Trophoblast cell (in vitro differentiated cells and primary cell): ENCODE results near the gene NEU4.

Experiments used
- DNase-seq, 2 donors: peaks; one replicate each; pipeline ENCODE4 v3.0.0-alpha.2; 2016
- H2AFZ ChIP-seq: 2 replicates; pipeline ENCODE4 v1.6.1; 2013; ENCODE audit warnings: low read length, moderate library complexity, mild to moderate bottlenecking; ENCODE audit not compliant: insufficient read depth, poor library complexity
- H2AK5ac ChIP-seq: 2 replicates; pipeline ENCODE4 v1.6.1; 2013; ENCODE audit warnings: mild to moderate bottlenecking, low read length
- H2BK120ac ChIP-seq: 2 replicates; pipeline ENCODE4 v1.6.1; 2013; ENCODE audit warnings: low read length, mild to moderate bottlenecking, moderate library complexity; ENCODE audit not compliant: insufficient read depth, poor library complexity
- H2BK12ac ChIP-seq: 2 replicates; pipeline ENCODE4 v1.6.1; 2013; ENCODE audit warnings: mild to moderate bottlenecking, low read length, moderate library complexity
- H2BK5ac ChIP-seq: 2 replicates; pipeline ENCODE4 v1.6.1; 2013; ENCODE audit warnings: low read length, low read depth, moderate library complexity, mild to moderate bottlenecking; ENCODE audit not compliant: poor library complexity
- H3K14ac ChIP-seq: 2 replicates; pipeline ENCODE4 v1.6.1; 2013; ENCODE audit warnings: mild to moderate bottlenecking, low read length
- H3K18ac ChIP-seq: 2 replicates; pipeline ENCODE4 v1.6.1; 2013; ENCODE audit warnings: mild to moderate bottlenecking, low read length
- H3K23ac ChIP-seq: 2 replicates; pipeline ENCODE4 v1.6.1; 2013; ENCODE audit warnings: low read length
- H3K27ac ChIP-seq: 2 replicates; pipeline ENCODE4 v1.5.1; 2013; ENCODE audit warnings: low read depth, mild to moderate bottlenecking, inconsistent platforms, low read length, moderate library complexity
- H3K27me3 ChIP-seq: 2 replicates; pipeline ENCODE4 v1.6.1; 2013; ENCODE audit warnings: inconsistent platforms, mild to moderate bottlenecking, low read length, moderate library complexity; ENCODE audit not compliant: insufficient read depth
- H3K36me3 ChIP-seq, 2 experiments: 1 replicate in 1 of 2; 2 replicates in 1 of 2; pipeline ENCODE4 v1.6.1; 2013; ENCODE audit warnings: low read length in 2 of 2, mild to moderate bottlenecking in 2 of 2, moderate library complexity in 1 of 2; ENCODE audit not compliant: insufficient read depth in 2 of 2, control insufficient read depth in 1 of 2
- H3K4ac ChIP-seq: 2 replicates; pipeline ENCODE4 v1.6.1; 2013; ENCODE audit warnings: low read depth, mild to moderate bottlenecking, low read length, moderate library complexity
- H3K4me1 ChIP-seq, 2 experiments: 1 replicate in 1 of 2; 2 replicates in 1 of 2; pipeline ENCODE4 v1.6.1; 2013; ENCODE audit warnings: low read length in 2 of 2, mild to moderate bottlenecking in 2 of 2, moderate library complexity in 1 of 2; ENCODE audit not compliant: insufficient read depth in 2 of 2, control insufficient read depth in 1 of 2
- H3K4me2 ChIP-seq: 2 replicates; pipeline ENCODE4 v1.6.1; 2013; ENCODE audit warnings: inconsistent platforms, mild to moderate bottlenecking, low read length, moderate library complexity
- H3K4me3 ChIP-seq: 2 replicates; pipeline ENCODE4 v1.5.1; 2013; ENCODE audit warnings: mild to moderate bottlenecking, low read depth, low read length, inconsistent platforms
- H3K79me1 ChIP-seq: one replicate; pipeline ENCODE4 v1.6.1; 2013; ENCODE audit warnings: low read length
- H3K79me2 ChIP-seq: 2 replicates; pipeline ENCODE4 v1.6.1; 2013; ENCODE audit warnings: low read length, mild to moderate bottlenecking; ENCODE audit not compliant: control insufficient read depth, insufficient read depth, poor library complexity
- H3K9ac ChIP-seq: 2 replicates; pipeline ENCODE4 v1.6.1; 2013; ENCODE audit warnings: mild to moderate bottlenecking, low read length
- H3K9me3 ChIP-seq: 2 replicates; pipeline ENCODE4 v1.6.1; 2013; ENCODE audit warnings: low read depth, mild to moderate bottlenecking, control low read depth, inconsistent platforms, low read length; ENCODE audit not compliant: insufficient read depth
- H4K12ac ChIP-seq: 2 replicates; pipeline ENCODE4 v1.6.1; 2013; ENCODE audit warnings: low read depth, mild to moderate bottlenecking, low read length, moderate library complexity
- H4K8ac ChIP-seq: 2 replicates; pipeline ENCODE4 v1.6.1; 2013; ENCODE audit warnings: low read depth, mild to moderate bottlenecking, low read length, moderate library complexity
- H4K91ac ChIP-seq: one replicate; pipeline ENCODE4 v1.6.1; 2013; ENCODE audit warnings: low read depth, mild to moderate bottlenecking, low read length, moderate library complexity
- WGBS: extraction: QIAGEN DNeasy Blood & Tissue Kit; methylation state at CpG from one replicate; pipeline ENCODE4 v1.1.7; 2013; ENCODE audit warnings: missing lambda C conversion rate; ENCODE audit not compliant: insufficient read length, insufficient coverage; ENCODE audit errors: extremely low coverage; 5-methylcytosine and 5-hydroxymethylcytosine counted together

The NEU4 gene

DNA sequence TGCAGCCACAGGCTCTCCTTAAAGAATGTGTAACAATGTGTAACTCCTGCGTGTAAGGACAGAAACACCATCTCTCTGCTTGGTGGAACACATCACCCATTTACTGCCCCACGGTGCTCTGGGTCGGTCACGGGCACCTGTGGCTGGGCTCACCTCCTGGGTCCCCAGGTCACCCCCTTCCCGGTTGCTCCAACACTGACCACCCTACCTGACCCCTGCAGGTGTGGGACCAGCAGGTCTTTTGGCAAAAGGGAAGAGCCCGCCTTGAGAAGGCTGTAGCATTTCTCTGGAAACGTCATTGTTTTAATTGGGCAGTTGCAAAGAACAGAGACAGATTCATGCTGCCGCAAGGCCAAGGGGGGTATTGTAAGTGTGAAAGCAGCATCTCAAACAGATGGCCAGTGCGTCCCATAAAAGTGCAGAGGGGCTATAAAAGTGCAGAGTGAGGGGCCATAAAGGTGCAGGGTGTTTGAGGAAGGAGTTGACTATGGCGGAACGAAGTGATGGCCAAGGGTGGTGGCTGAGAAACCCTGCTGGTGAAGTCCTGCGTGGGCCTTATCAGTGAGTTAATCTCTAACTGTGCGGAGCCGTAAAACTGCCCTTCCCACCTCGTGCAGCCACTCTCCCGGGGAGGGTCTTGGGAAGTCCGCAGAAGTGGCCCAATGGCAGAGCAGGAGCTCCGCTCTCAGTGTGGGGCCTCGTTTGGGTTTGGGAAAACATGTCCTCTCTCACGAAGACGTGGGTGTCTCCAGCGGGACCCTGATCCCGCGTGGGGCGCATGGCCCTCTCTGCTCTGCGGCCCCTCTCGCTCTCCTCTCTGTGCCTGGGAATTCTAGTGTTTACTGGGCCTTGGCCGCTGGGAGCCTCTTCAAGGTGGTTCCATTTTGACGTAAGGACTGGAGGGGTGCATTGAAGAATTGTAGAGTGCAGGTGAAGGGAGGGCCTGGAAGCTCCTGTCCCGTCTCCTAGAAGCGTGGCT, 13.7 kb upstream of the NEU4 start:
- H3K79me1 ChIP-seq: no peaks in the 10 kb centered on the region
- H3K27ac ChIP-seq: no peak overlapping the region
- no CpG with 5 or more reads among the region's 31 CpGs for WGBS
- H3K9me3 ChIP-seq: peaks cover 6% of the 10 kb centered on the region
- no peak overlapping the region for H3K4ac ChIP-seq
- no peak overlapping the region for H4K12ac ChIP-seq
- no peaks in the 10 kb centered on the region for H3K79me2 ChIP-seq
- H3K4me2 ChIP-seq: no peak overlapping the region
- H3K23ac ChIP-seq: no peak overlapping the region
- H2BK12ac ChIP-seq: no peak overlapping the region
- H3K36me3 ChIP-seq: no peaks in the 10 kb centered on the region
- H2BK120ac ChIP-seq: no peak overlapping the region
- H2BK5ac ChIP-seq: no peak overlapping the region
- no peaks in the 10 kb centered on the region for H3K4me1 ChIP-seq
- no peak overlapping the region for H3K14ac ChIP-seq
- no peak overlapping the region for H3K4me3 ChIP-seq
- H2AFZ ChIP-seq: no peak overlapping the region
- DNase-seq: no peak
- no peaks in the 10 kb centered on the region for H3K27me3 ChIP-seq
- H3K18ac ChIP-seq: no peak overlapping the region
- H4K8ac ChIP-seq: no peak overlapping the region
- no peak overlapping the region for H2AK5ac ChIP-seq
- no peak overlapping the region for H3K9ac ChIP-seq
- H4K91ac ChIP-seq: no peak overlapping the region

DNA sequence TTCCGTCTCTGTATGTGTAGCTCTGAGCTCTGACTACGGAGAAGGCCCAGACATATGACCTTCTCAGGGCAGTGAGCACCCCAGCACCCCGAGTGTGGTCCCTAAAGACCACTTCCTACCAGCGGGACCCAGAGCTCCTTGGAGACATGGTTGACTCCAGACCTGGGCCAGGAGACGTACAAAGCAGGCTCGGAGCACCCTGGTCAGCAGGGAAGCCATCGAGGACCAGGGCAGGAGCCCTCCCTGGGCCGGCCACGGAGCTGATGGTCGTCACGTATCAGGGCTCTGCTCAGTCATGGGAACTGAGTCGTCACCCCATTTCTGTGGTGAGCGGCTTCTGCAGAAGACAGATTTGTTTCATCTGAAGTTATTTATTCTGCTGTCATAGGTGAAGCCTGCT, 12.8 kb upstream of the NEU4 start:
- Histone ChIP-seq H3K4me1 (no peaks in the 10 kb centered on the region), H2BK12ac (no peak overlapping the region), H3K4me3 (no peak overlapping the region), H3K36me3 (no peaks in the 10 kb centered on the region), H3K23ac (no peak overlapping the region), H3K14ac (no peak overlapping the region), H3K18ac (no peak overlapping the region), H4K8ac (no peak overlapping the region), H3K4ac (no peak overlapping the region), H2AFZ (no peak overlapping the region), H3K9me3 (peaks cover 6% of the 10 kb centered on the region), H2AK5ac (no peak overlapping the region), H3K27me3 (no peaks in the 10 kb centered on the region), H3K9ac (no peak overlapping the region), H2BK5ac (no peak overlapping the region), H3K4me2 (no peak overlapping the region), H3K79me1 (no peaks in the 10 kb centered on the region), H3K79me2 (no peaks in the 10 kb centered on the region), H2BK120ac (no peak overlapping the region), H4K12ac (no peak overlapping the region), H3K27ac (no peak overlapping the region), H4K91ac (no peak overlapping the region)
- no CpG with 5 or more reads among the region's 13 CpGs for WGBS
- DNase-seq: no peak

DNA sequence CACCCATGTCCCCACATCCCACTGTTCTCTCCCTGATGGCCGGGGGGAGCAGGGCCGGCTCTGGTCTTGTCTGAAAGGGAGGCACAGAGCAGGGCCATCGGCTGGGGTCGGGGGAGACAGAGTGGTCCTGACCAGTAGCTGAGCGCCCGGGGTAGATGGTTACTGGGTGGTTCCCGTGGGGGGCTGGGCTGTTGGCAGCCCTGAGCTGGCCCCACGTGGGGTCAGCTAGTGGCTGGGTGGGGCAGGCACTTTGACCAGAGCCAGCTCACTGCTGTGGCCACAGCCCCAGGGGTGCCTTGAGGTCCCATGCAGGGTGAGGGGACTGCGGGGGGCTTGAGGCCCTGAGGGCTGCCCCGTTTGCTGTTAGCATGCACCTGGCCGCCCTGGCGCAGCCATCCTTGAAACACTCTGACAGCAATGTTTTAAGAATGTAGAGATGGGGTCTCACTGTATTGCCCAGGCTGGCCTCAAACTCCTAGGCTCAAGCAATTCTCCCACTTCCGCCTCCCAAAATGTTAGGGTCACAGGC, 12.3 kb upstream of the NEU4 start:
- H3K4me3 ChIP-seq: no peak overlapping the region
- H3K4me1 ChIP-seq: peaks cover 0 to under 1% of the 10 kb centered on the region in 2 experiments
- H2AK5ac ChIP-seq: no peak overlapping the region
- H4K8ac ChIP-seq: no peak overlapping the region
- no peak overlapping the region for H3K27ac ChIP-seq
- no peak overlapping the region for H2BK5ac ChIP-seq
- H4K12ac ChIP-seq: no peak overlapping the region
- H3K27me3 ChIP-seq: no peaks in the 10 kb centered on the region
- H3K4me2 ChIP-seq: no peak overlapping the region
- no peaks in the 10 kb centered on the region for H3K79me1 ChIP-seq
- WGBS: no CpG with 5 or more reads among the region's 13 CpGs
- H3K14ac ChIP-seq: no peak overlapping the region
- H2BK12ac ChIP-seq: no peak overlapping the region
- H3K23ac ChIP-seq: no peak overlapping the region
- H3K79me2 ChIP-seq: no peaks in the 10 kb centered on the region
- no peak overlapping the region for H3K4ac ChIP-seq
- DNase-seq: no peak
- no peak overlapping the region for H3K18ac ChIP-seq
- no peak overlapping the region for H3K9ac ChIP-seq
- no peak overlapping the region for H2BK120ac ChIP-seq
- H4K91ac ChIP-seq: no peak overlapping the region
- H3K9me3 ChIP-seq: peaks cover 6% of the 10 kb centered on the region
- no peaks in the 10 kb centered on the region for H3K36me3 ChIP-seq
- H2AFZ ChIP-seq: no peak overlapping the region

DNA sequence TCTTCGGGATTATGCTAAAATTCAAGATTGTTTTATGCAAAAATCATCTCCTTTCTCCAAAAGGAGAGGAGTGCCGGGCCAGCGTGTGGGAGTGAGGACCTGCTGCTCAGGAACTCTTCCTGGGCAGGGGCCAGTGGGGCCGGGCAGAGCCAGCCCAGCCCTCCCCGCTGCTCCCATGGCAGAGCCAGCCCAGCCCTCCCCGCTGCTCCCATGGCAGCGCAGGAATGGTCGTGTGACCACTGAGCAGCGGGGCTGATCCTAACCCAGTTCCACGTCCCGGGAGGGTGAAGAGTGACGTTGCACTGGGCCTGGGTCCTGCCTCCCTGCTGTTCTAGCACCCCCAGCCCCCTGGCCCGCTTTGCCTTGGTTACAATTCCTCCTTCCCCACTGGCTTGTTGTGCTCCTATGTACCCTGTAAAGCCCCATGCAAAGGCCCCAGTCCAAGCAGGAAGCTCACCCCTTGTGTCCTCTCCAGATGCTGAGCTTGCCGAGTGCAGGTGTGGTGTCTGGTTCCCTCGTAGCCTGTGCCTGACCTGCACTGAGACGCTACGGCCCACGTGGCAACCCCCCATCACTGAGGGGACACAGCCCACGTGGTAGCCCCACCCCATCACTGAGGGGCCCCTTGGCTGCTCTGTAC, 11.4 kb upstream of the NEU4 start:
- peaks cover 0 to 2% of the 10 kb centered on the region in 2 experiments for H3K4me1 ChIP-seq
- DNase-seq: no peak
- H3K4me3 ChIP-seq: no peak overlapping the region
- H3K14ac ChIP-seq: no peak overlapping the region
- WGBS: no CpG with 5 or more reads among the region's 19 CpGs
- H3K9me3 ChIP-seq: peaks cover 6% of the 10 kb centered on the region
- no peaks in the 10 kb centered on the region for H3K79me2 ChIP-seq
- H3K9ac ChIP-seq: no peak overlapping the region
- H3K4me2 ChIP-seq: no peak overlapping the region
- H2BK5ac ChIP-seq: no peak overlapping the region
- no peak overlapping the region for H4K8ac ChIP-seq
- no peak overlapping the region for H3K27ac ChIP-seq
- no peak overlapping the region for H2BK12ac ChIP-seq
- no peak overlapping the region for H2AFZ ChIP-seq
- H3K23ac ChIP-seq: no peak overlapping the region
- H2BK120ac ChIP-seq: no peak overlapping the region
- no peak overlapping the region for H3K18ac ChIP-seq
- H3K79me1 ChIP-seq: no peaks in the 10 kb centered on the region
- H4K91ac ChIP-seq: no peak overlapping the region
- no peaks in the 10 kb centered on the region for H3K27me3 ChIP-seq
- no peaks in the 10 kb centered on the region for H3K36me3 ChIP-seq
- H3K4ac ChIP-seq: no peak overlapping the region
- H2AK5ac ChIP-seq: no peak overlapping the region
- H4K12ac ChIP-seq: no peak overlapping the region
